ENCODE data around the gene SV2C. TPM values are rescaled to one million over a fixed set of nuclear protein-coding genes. Genes with fewer than 3 reads are reported as not detected.

SV2C gene
- total RNA-seq, 5 donors from 2014 or later (not counting 1 experiment from before 2014, with no cell fraction given) = 0.03 to 0.07 (median 0.03) TPM; not detected in 2

GRCh38 chr5:76175821-76176403 is 92.7 kb downstream of the SV2C start:
- Mint-ChIP-seq H3K4me1 (peaks cover 19 to 28% (median 20%) of the 10 kb centered on the region in 3 donors), H3K27me3 (no peaks in the 10 kb centered on the region), H3K4me3 (peak overlapping the region; percentile 22 to 35 (median 24)), H3K27ac (peak overlapping the region; percentile 83 to 85), H3K36me3 (no peaks in the 10 kb centered on the region), H3K9me3 (no peaks in the 10 kb centered on the region)
- Histone ChIP-seq H3K27ac (ENCODE audit: low read length) (peak overlapping the region; percentile 50), H3K4me3 (ENCODE audit: control insufficient read depth in 1 of 2, extremely low read depth in 1 of 2, low read length in 1 of 2) (no peak overlapping the region), H3K27me3 (replicated peaks in 1 of 2; ENCODE audit: control insufficient read depth in 2 of 2, extremely low read depth in 1 of 2, insufficient read depth in 2 of 2, low read length in 1 of 2) (no peaks in the 10 kb centered on the region), H3K9me3 (no peaks in the 10 kb centered on the region), H3K4me1 (ENCODE audit: control insufficient read depth in 1 of 2, extremely low read depth in 1 of 2, insufficient read depth in 2 of 2, low read length in 2 of 2) (peaks cover 9 to 23% of the 10 kb centered on the region in 2 experiments), H3K36me3 (ENCODE audit: control insufficient read depth in 2 of 2, extremely low read depth in 1 of 2, insufficient read depth in 1 of 2, low read length in 1 of 2) (no peaks in the 10 kb centered on the region)
- peak in 3 of 4 experiments; percentile 60 to 83 (median 73) for ATAC-seq (replicated peaks in 1 of 4)
- POLR2A ChIA-PET = interaction anchor here in 1 of 2 donors (0.6 kb wide), 3 partner anchors 88 to 836 kb away, joined by 3 read pairs; no protein-coding TSS in a partner anchor
- peak in 5 of 35 experiments; percentile 3 to 31 (median 7) for DNase-seq
- CTCF ChIA-PET = interaction anchor here (0.5 to 3.0 kb wide), 20 partner anchors 8 to 839 kb away, joined by 3 to 24 read pairs (median 4); partner anchors contain the start of gene HMGCR (in 1 of the 2)
- 27% methylated on average over 3 of the region's 7 CpGs for WGBS (ENCODE audit: insufficient coverage)

GRCh38 chr5:76177978-76178377 is 94.8 kb downstream of the SV2C start:
- Histone ChIP-seq H3K9me3 (no peaks in the 10 kb centered on the region), H3K4me1 (ENCODE audit: control insufficient read depth in 1 of 2, extremely low read depth in 1 of 2, insufficient read depth in 2 of 2, low read length in 2 of 2) (peaks cover 9 to 25% of the 10 kb centered on the region in 2 experiments), H3K4me3 (ENCODE audit: control insufficient read depth in 1 of 2, extremely low read depth in 1 of 2, low read length in 1 of 2) (no peak overlapping the region), H3K27me3 (replicated peaks in 1 of 2; ENCODE audit: control insufficient read depth in 2 of 2, extremely low read depth in 1 of 2, insufficient read depth in 2 of 2, low read length in 1 of 2) (no peaks in the 10 kb centered on the region), H3K36me3 (ENCODE audit: control insufficient read depth in 2 of 2, extremely low read depth in 1 of 2, insufficient read depth in 1 of 2, low read length in 1 of 2) (no peaks in the 10 kb centered on the region), H3K27ac (ENCODE audit: low read length) (no peak overlapping the region)
- H3K9me3 Mint-ChIP-seq = no peaks in the 10 kb centered on the region
- no peak overlapping the region for H3K4me3 Mint-ChIP-seq
- DNase-seq = no peak
- CTCF ChIA-PET = no interaction called here
- no peaks in the 10 kb centered on the region for H3K27me3 Mint-ChIP-seq
- ATAC-seq (replicated peaks in 1 of 4) = no peak
- H3K27ac Mint-ChIP-seq = peak overlapping the region in 1 of 2 donors; percentile 24
- POLR2A ChIA-PET = no interaction called here
- peaks cover 19 to 28% (median 20%) of the 10 kb centered on the region in 3 donors for H3K4me1 Mint-ChIP-seq
- H3K36me3 Mint-ChIP-seq = no peaks in the 10 kb centered on the region

- H3K4me1 ChIP-seq (ENCODE audit: control insufficient read depth in 1 of 2, extremely low read depth in 1 of 2, insufficient read depth in 2 of 2, low read length in 2 of 2) = peaks cover 9 to 25% of the 10 kb centered on the region in 2 experiments
- H3K36me3 ChIP-seq (ENCODE audit: control insufficient read depth in 2 of 2, extremely low read depth in 1 of 2, insufficient read depth in 1 of 2, low read length in 1 of 2) = no peaks in the 10 kb centered on the region
- no peaks in the 10 kb centered on the region for H3K27me3 ChIP-seq (replicated peaks in 1 of 2; ENCODE audit: control insufficient read depth in 2 of 2, extremely low read depth in 1 of 2, insufficient read depth in 2 of 2, low read length in 1 of 2)
- no peak overlapping the region for H3K4me3 ChIP-seq (ENCODE audit: control insufficient read depth in 1 of 2, extremely low read depth in 1 of 2, low read length in 1 of 2)
- no peak overlapping the region for H3K27ac ChIP-seq (ENCODE audit: low read length)
- ChIA-PET POLR2A (no interaction called here), CTCF (no interaction called here)
- no peak overlapping the region for H3K27ac Mint-ChIP-seq
- WGBS (ENCODE audit: insufficient coverage) = 56% methylated on average over 4 of the region's 5 CpGs
- no peaks in the 10 kb centered on the region for H3K9me3 Mint-ChIP-seq
- no peak for ATAC-seq (replicated peaks in 1 of 4)
- DNase-seq = no peak
- H3K4me1 Mint-ChIP-seq = peaks cover 19 to 28% (median 20%) of the 10 kb centered on the region in 3 donors
- no peaks in the 10 kb centered on the region for H3K27me3 Mint-ChIP-seq
- no peak overlapping the region for H3K4me3 Mint-ChIP-seq
- H3K36me3 Mint-ChIP-seq = no peaks in the 10 kb centered on the region
- no peaks in the 10 kb centered on the region for H3K9me3 ChIP-seq
Observed at GRCh38 chr5:76178913-76179312, 95.7 kb downstream of the SV2C start.

DNA sequence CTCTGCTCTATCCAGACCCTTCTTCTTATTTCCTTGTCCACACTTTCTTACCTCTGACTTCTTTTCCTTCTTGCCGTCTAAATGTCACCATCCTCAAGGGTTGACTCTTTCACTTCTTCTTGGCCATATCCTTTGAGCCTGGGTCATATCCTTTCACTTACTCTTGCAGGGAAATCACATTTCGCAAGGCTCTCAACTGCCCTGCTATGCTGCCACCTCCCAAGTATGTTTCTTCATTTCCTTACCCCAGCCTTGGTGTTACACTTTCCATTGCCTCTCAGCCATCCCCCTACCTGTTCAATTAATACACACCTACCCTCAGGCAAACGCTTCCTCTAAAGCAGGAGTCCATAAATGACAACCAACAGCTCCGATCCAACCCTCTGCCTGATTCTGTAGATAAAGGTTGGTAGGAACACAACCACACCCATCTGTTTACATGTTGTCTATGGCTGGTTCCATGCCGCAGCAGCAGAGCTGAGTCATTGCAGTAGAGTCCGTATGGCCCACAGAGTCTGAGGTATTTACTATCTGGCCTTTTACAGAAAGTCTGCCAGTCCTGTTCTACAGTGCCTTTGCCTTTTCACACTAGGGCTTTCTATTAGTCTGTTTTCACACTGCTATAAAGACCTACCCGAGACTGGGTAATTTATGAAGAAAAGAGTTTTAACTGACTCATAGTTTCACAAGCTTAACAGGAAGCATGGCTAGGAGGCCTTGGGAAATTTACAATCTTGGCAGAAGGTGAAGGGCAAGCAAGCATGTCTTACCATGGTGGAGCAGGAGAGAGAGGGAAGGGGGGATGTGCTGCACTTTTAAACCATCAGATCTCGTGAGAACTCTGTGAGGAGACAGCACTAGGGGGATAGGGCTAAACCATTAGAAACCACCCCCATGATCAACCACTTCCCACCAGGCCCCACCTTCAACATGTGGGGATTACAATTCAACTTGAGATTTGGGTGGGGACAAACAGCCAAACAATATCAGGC is 97.9 kb downstream of the SV2C start:
- Histone ChIP-seq H3K4me1 (ENCODE audit: control insufficient read depth in 1 of 2, extremely low read depth in 1 of 2, insufficient read depth in 2 of 2, low read length in 2 of 2) (peaks cover 0 to 11% of the 10 kb centered on the region in 2 experiments), H3K4me3 (ENCODE audit: control insufficient read depth in 1 of 2, extremely low read depth in 1 of 2, low read length in 1 of 2) (no peak overlapping the region), H3K36me3 (ENCODE audit: control insufficient read depth in 2 of 2, extremely low read depth in 1 of 2, insufficient read depth in 1 of 2, low read length in 1 of 2) (no peaks in the 10 kb centered on the region), H3K9me3 (no peaks in the 10 kb centered on the region), H3K27me3 (replicated peaks in 1 of 2; ENCODE audit: control insufficient read depth in 2 of 2, extremely low read depth in 1 of 2, insufficient read depth in 2 of 2, low read length in 1 of 2) (no peaks in the 10 kb centered on the region), H3K27ac (ENCODE audit: low read length) (no peak overlapping the region)
- WGBS (ENCODE audit: insufficient coverage) = 86% methylated on average over 2 of the region's 8 CpGs
- Mint-ChIP-seq H3K27me3 (peaks cover 0 to 4% of the 10 kb centered on the region in 2 donors), H3K36me3 (no peaks in the 10 kb centered on the region), H3K4me1 (peaks cover 5 to 14% (median 6%) of the 10 kb centered on the region in 3 donors), H3K9me3 (no peaks in the 10 kb centered on the region), H3K27ac (no peak overlapping the region), H3K4me3 (no peak overlapping the region)
- ATAC-seq (replicated peaks in 1 of 4) = peak in 2 of 4 experiments; percentile 57 to 72
- DNase-seq = no peak
- ChIA-PET CTCF (no interaction called here), POLR2A (no interaction called here)

GRCh38 chr5:76187386-76187785 is 104.2 kb downstream of the SV2C start:
- H3K27ac ChIP-seq (ENCODE audit: low read length) = no peak overlapping the region
- Mint-ChIP-seq H3K4me1 (no peaks in the 10 kb centered on the region), H3K27ac (no peak overlapping the region), H3K4me3 (no peak overlapping the region), H3K36me3 (no peaks in the 10 kb centered on the region), H3K9me3 (peaks cover 0 to 3% (median 2%) of the 10 kb centered on the region in 3 donors), H3K27me3 (peaks cover 0 to 10% of the 10 kb centered on the region in 2 donors)
- ChIA-PET POLR2A (no interaction called here), CTCF (interaction anchor here in 1 of 2 donors (0.9 kb wide), 1 partner anchor 127 kb away, joined by 3 read pairs; no protein-coding TSS in a partner anchor)
- DNase-seq (no peak), ATAC-seq (replicated peaks in 1 of 4) (no peak)
- H3K9me3 ChIP-seq = no peaks in the 10 kb centered on the region
- H3K4me3 ChIP-seq (ENCODE audit: control insufficient read depth in 1 of 2, extremely low read depth in 1 of 2, low read length in 1 of 2) = no peak overlapping the region
- no peaks in the 10 kb centered on the region for H3K4me1 ChIP-seq (ENCODE audit: control insufficient read depth in 1 of 2, extremely low read depth in 1 of 2, insufficient read depth in 2 of 2, low read length in 2 of 2)
- peaks cover 0 to 3% of the 10 kb centered on the region in 2 experiments for H3K27me3 ChIP-seq (replicated peaks in 1 of 2; ENCODE audit: control insufficient read depth in 2 of 2, extremely low read depth in 1 of 2, insufficient read depth in 2 of 2, low read length in 1 of 2)
- no peaks in the 10 kb centered on the region for H3K36me3 ChIP-seq (ENCODE audit: control insufficient read depth in 2 of 2, extremely low read depth in 1 of 2, insufficient read depth in 1 of 2, low read length in 1 of 2)

DNA sequence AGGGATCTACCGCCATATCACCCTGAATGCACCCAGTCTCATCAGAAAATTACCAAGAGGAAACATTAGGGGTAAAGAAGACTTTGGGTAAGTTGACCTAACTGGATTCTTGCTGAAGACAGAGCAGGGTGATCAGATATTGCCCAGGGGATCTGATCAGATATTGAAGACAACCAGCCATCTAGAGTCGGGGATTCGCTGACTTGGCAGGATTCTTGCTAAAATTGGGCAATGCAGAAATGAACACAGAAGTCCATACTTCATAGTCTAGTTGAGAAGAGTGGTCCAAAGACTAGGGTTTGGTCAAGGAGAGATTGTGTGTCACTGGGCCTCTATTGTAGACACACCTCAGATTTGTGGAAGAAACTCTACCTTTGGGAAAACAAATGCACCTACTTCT is 107.2 kb downstream of the SV2C start:
- no peak overlapping the region for H3K27ac Mint-ChIP-seq
- ChIA-PET CTCF (interaction anchor here in 1 of 2 donors (1.8 kb wide), 1 partner anchor 15 kb away, joined by 9 read pairs; no protein-coding TSS in a partner anchor), POLR2A (no interaction called here)
- Histone ChIP-seq H3K36me3 (ENCODE audit: control insufficient read depth in 2 of 2, extremely low read depth in 1 of 2, insufficient read depth in 1 of 2, low read length in 1 of 2) (no peaks in the 10 kb centered on the region), H3K4me1 (ENCODE audit: control insufficient read depth in 1 of 2, extremely low read depth in 1 of 2, insufficient read depth in 2 of 2, low read length in 2 of 2) (no peaks in the 10 kb centered on the region), H3K27ac (ENCODE audit: low read length) (no peak overlapping the region), H3K27me3 (replicated peaks in 1 of 2; ENCODE audit: control insufficient read depth in 2 of 2, extremely low read depth in 1 of 2, insufficient read depth in 2 of 2, low read length in 1 of 2) (peaks cover 0 to 3% of the 10 kb centered on the region in 2 experiments), H3K4me3 (ENCODE audit: control insufficient read depth in 1 of 2, extremely low read depth in 1 of 2, low read length in 1 of 2) (no peak overlapping the region), H3K9me3 (no peaks in the 10 kb centered on the region)
- no peak for DNase-seq
- no peaks in the 10 kb centered on the region for H3K36me3 Mint-ChIP-seq
- H3K4me3 Mint-ChIP-seq = no peak overlapping the region
- no peak for ATAC-seq (replicated peaks in 1 of 4)
- peaks cover 0 to 3% (median 2%) of the 10 kb centered on the region in 3 donors for H3K9me3 Mint-ChIP-seq
- no peaks in the 10 kb centered on the region for H3K4me1 Mint-ChIP-seq
- no CpG with 5 or more reads among the region's 3 CpGs for WGBS (ENCODE audit: insufficient coverage)
- peaks cover 0 to 10% of the 10 kb centered on the region in 2 donors for H3K27me3 Mint-ChIP-seq

Data from T-cell (primary cell).